Endothelial cell of umbilical vein (primary cell): ENCODE measurements around the gene ALDH4A1. TPM values are rescaled to one million over a fixed set of nuclear protein-coding genes. Genes with fewer than 3 reads are reported as not detected.

Source experiments
- BruUV-seq: library from RNA; stranded (reverse); fragments of 400-500 nt; replicated peaks from 2 replicates; lab custom pipeline; 2021; lab: Mats Ljungman, UMichigan
- CTCF ChIA-PET: fragments of 300-600, 350-600 bp; sonication (Branson Sonifier 250); formaldehyde crosslinking; loops from one replicate; lab custom pipeline; 2021; ENCODE audit warnings: antibody characterized with exemption, inconsistent platforms; lab: Charles Lee
- POLR2A ChIA-PET: fragments of 300-600, 350-600 bp; sonication (Branson Sonifier 250); formaldehyde crosslinking; loops from one replicate; lab custom pipeline; 2021; ENCODE audit warnings: antibody characterized with exemption, inconsistent platforms; lab: Charles Lee
- DNase-seq: peaks from one replicate; pipeline ENCODE4 v3.0.0-alpha.2; 2011; ENCODE audit warnings: low read depth, low spot score
- FAIRE-seq: peaks from 2 replicates; lab custom pipeline; 2011; peaks lifted over from hg19 to GRCh38; lab: Jason Lieb, UNC
- H2AFZ ChIP-seq: 2 replicates; pipeline ENCODE4 v1.6.0; 2012; ENCODE audit warnings: low read depth, low read length, control low read depth, inconsistent platforms
- H3K27ac ChIP-seq: 2 replicates; pipeline ENCODE4 v1.5.1; 2011; ENCODE audit warnings: low read depth, mild to moderate bottlenecking, control low read depth, low read length, moderate library complexity; ENCODE audit not compliant: insufficient read depth
- H3K27me3 ChIP-seq, 2 experiments: 2 replicates each; pipeline versions ENCODE4 v1.6.0 to v1.6.1; 2011; ENCODE audit warnings: low read length in 2 of 2, mixed read lengths in 1 of 2; ENCODE audit not compliant: control insufficient read depth in 2 of 2, insufficient read depth in 2 of 2
- H3K36me3 ChIP-seq, 2 experiments: 2 replicates in 1 of 2; 3 replicates in 1 of 2; pipeline ENCODE4 v1.5.1; 2011; ENCODE audit warnings: low read length in 2 of 2, mild to moderate bottlenecking in 1 of 2, moderate library complexity in 1 of 2; ENCODE audit not compliant: control insufficient read depth in 2 of 2, insufficient read depth in 2 of 2; ENCODE audit errors: extremely low read depth in 1 of 2
- H3K4me1 ChIP-seq: 3 replicates; pipeline ENCODE4 v1.5.1; 2011; ENCODE audit warnings: mild to moderate bottlenecking, low read length; ENCODE audit not compliant: control insufficient read depth, insufficient read depth; ENCODE audit errors: extremely low read depth
- H3K4me2 ChIP-seq: 2 replicates; pipeline ENCODE4 v1.6.1; 2011; ENCODE audit warnings: low read length, control low read depth, mixed read lengths; ENCODE audit not compliant: insufficient read depth
- H3K4me3 ChIP-seq, 3 experiments: fragments of 200-600 bp in 1 of 3; sonication (generic), shearing (Covaris generic) in 1 of 3; replicated peaks in 1 of 3; 2 replicates each; pipeline ENCODE4 v1.5.1; 2011 to 2016; ENCODE audit warnings: control low read depth in 3 of 3, low read length in 3 of 3, mild to moderate bottlenecking in 2 of 3, inconsistent platforms in 1 of 3, low read depth in 1 of 3, moderate library complexity in 1 of 3; ENCODE audit not compliant: insufficient read depth in 1 of 3
- H3K79me2 ChIP-seq: 2 replicates; pipeline ENCODE4 v1.6.0; 2012; ENCODE audit warnings: low read length, inconsistent platforms; ENCODE audit not compliant: control insufficient read depth, insufficient read depth
- H3K9ac ChIP-seq: replicated peaks from 2 replicates; pipeline ENCODE3; 2011; ENCODE audit warnings: low read length, control low read depth; ENCODE audit not compliant: insufficient read depth; ENCODE audit errors: extremely low read depth
- H3K9me1 ChIP-seq: replicated peaks from 3 replicates; pipeline ENCODE4 v1.6.0; 2011; ENCODE audit warnings: mild to moderate bottlenecking, low read length; ENCODE audit not compliant: control insufficient read depth, insufficient read depth; ENCODE audit errors: extremely low read depth
- H3K9me3 ChIP-seq: replicated peaks from 2 replicates; pipeline ENCODE4 v1.5.1; 2012; ENCODE audit warnings: low read length, inconsistent platforms; ENCODE audit not compliant: control insufficient read depth, insufficient read depth
- H4K20me1 ChIP-seq: replicated peaks from 2 replicates; pipeline ENCODE3; 2011; ENCODE audit warnings: mild to moderate bottlenecking, low read length; ENCODE audit not compliant: control insufficient read depth, insufficient read depth; ENCODE audit errors: extremely low read depth
- EZH2 ChIP-seq: IDR thresholded peaks from 2 replicates; pipeline ENCODE4 v1.6.1; 2012; ENCODE audit warnings: borderline replicate concordance, low read depth, mild to moderate bottlenecking, moderate library complexity, low read length, inconsistent platforms; ENCODE audit not compliant: severe bottlenecking
- FOS ChIP-seq: IDR thresholded peaks from 2 replicates; pipeline ENCODE4 v1.6.1; 2011; ENCODE audit warnings: mild to moderate bottlenecking, low read length, moderate library complexity, borderline replicate concordance; ENCODE audit not compliant: insufficient read depth
- GATA2 ChIP-seq: IDR thresholded peaks from 2 replicates; pipeline ENCODE4 v1.7.0; 2011; ENCODE audit warnings: low read depth, mild to moderate bottlenecking, moderate library complexity, mixed read lengths, low read length; ENCODE audit not compliant: insufficient read length, insufficient read depth
- JUN ChIP-seq: IDR thresholded peaks from 2 replicates; pipeline ENCODE4 v1.6.1; 2011; ENCODE audit warnings: borderline replicate concordance, low read depth; ENCODE audit not compliant: insufficient read length, insufficient read depth
- MYC ChIP-seq: IDR thresholded peaks from one replicate; pipeline ENCODE4 v1.6.1; 2011; ENCODE audit warnings: mild to moderate bottlenecking, low read depth, low read length
- POLR2AphosphoS5 ChIP-seq: IDR thresholded peaks from 2 replicates; pipeline ENCODE4 v1.6.1; 2012; ENCODE audit warnings: low read depth, mild to moderate bottlenecking, control low read depth, low read length, moderate library complexity; ENCODE audit not compliant: insufficient read depth
- dilution Hi-C: fragments of 300-500 bp; cut with MboI; formaldehyde crosslinking; loops from one replicate; pipeline ENCODE4 v1.15.0; 2019; ENCODE audit warnings: low sequenced_read_pairs; ENCODE audit not compliant: extremely low pct_ligation_motif_present
- intact Hi-C: fragments of 100-400 bp; cut with micrococcal nuclease; formaldehyde crosslinking; loops from one replicate; pipeline ENCODE4 v1.10.0; 2022
- polyA plus RNA-seq, 4 experiments: library from polyadenylated mRNA; depleted of rRNA in 3 of 4; stranded (reverse) in 3 of 4; unstranded in 1 of 4; fragments of >200 nt; gene quantifications; 2 replicates each; pipeline versions ENCODE4 v1.2.1 to v1.2.3, GENCODE V29; 2011 to 2012; ENCODE audit warnings: missing spikeins in 1 of 4
- total RNA-seq: library from RNA; stranded (reverse); gene quantifications from 2 replicates; pipeline ENCODE4 v1.2.3, GENCODE V29; 2021
- TF ChIP-seq, protein P1 (sequence below): IDR thresholded peaks from 2 replicates; pipeline ENCODE4 v1.6.1; 2011; ENCODE audit not compliant: insufficient read depth, insufficient read length

The ALDH4A1 gene
- total and polyA plus RNA-seq, 2 donors (not counting 3 experiments of a cell fraction or from before 2014, with no cell fraction given) = 17.4 to 18.5 TPM

DNA sequence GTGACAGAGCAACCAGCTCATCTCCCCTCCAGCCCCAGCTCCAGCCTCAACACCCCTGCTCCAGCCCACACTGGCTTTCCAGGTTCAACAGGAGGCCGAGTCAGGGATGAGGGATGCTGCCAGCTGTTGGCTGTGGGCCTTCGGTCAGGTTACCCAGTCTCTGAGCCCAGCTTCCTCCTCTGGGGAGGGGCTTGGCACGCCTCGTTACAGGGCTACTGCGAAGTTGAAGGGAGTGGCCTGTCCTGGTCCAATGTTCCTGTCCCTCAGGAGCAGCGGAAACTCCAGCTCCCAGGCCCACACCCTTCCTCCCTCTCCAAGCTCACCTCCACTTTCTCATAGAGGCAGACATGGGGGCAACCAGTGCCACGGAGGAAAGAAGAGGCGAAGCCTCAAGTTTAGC, 27.8 kb downstream of the ALDH4A1 start:
- Histone ChIP-seq H3K4me3 (no peak overlapping the region), H3K27me3 (no peaks in the 10 kb centered on the region), H4K20me1 (no peaks in the 10 kb centered on the region), H3K4me1 (no peaks in the 10 kb centered on the region), H3K27ac (no peak overlapping the region), H3K9me1 (no peaks in the 10 kb centered on the region), H3K9ac (no peak overlapping the region), H3K4me2 (no peak overlapping the region), H3K9me3 (no peaks in the 10 kb centered on the region), H3K79me2 (no peaks in the 10 kb centered on the region), H2AFZ (no peak overlapping the region), H3K36me3 (peaks cover 0 to 4% of the 10 kb centered on the region in 2 experiments)
- POLR2A ChIA-PET = no interaction called here
- FAIRE-seq = no peak
- dilution Hi-C loops (no loop called here), intact Hi-C loops (loop anchor here (10.0 kb wide), 1 partner anchor 1210 kb away; no protein-coding TSS in a partner anchor)
- BruUV-seq = no TSS peak
- CTCF ChIA-PET = interaction anchor here (0.7 to 7.2 kb wide), 11 partner anchors 9 to 1372 kb away, joined by 3 to 127 read pairs (median 7); no protein-coding TSS in a partner anchor
- TF ChIP-seq, protein P1, sequence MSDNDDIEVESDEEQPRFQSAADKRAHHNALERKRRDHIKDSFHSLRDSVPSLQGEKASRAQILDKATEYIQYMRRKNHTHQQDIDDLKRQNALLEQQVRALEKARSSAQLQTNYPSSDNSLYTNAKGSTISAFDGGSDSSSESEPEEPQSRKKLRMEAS = no peak
- no peak for TF ChIP-seq EZH2
- TF ChIP-seq POLR2AphosphoS5 = no peak
- TF ChIP-seq JUN = no peak
- TF ChIP-seq FOS = no peak
- no peak for TF ChIP-seq GATA2
- DNase-seq = no peak

DNA sequence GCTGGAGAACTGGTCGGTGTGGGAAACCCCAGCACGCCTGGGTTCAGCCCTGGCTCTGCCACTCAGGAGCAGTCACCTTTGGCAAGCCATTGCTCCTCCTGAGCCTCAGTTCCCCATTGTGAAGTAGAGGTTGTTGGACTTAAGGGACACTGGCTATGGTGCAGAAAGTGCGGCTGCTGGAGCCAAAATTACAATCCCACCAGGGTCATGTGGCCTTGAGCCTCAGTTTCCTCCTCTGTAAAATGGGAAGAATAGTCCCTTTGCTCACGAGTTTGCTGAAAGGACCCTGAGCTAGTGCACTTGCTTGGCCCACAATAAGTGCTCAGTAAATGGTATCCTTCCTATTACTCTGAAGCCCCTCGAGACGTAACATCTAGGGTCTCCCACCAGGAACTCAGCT, 28.3 kb downstream of the ALDH4A1 start:
- Histone ChIP-seq H3K27ac (no peak overlapping the region), H3K27me3 (no peaks in the 10 kb centered on the region), H3K36me3 (peaks cover 0 to 4% of the 10 kb centered on the region in 2 experiments), H3K4me1 (no peaks in the 10 kb centered on the region), H4K20me1 (no peaks in the 10 kb centered on the region), H3K4me3 (no peak overlapping the region), H3K9ac (no peak overlapping the region), H3K9me3 (no peaks in the 10 kb centered on the region), H3K4me2 (no peak overlapping the region), H3K79me2 (no peaks in the 10 kb centered on the region), H2AFZ (no peak overlapping the region), H3K9me1 (no peaks in the 10 kb centered on the region)
- CTCF ChIA-PET = interaction anchor here (0.7 to 7.2 kb wide), 6 partner anchors 10 to 277 kb away, joined by 3 to 127 read pairs (median 6); no protein-coding TSS in a partner anchor
- TF ChIP-seq EZH2 (no peak), JUN (no peak), MYC (no peak)
- no peak for FAIRE-seq
- dilution Hi-C loops (no loop called here), intact Hi-C loops (loop anchor here (10.0 kb wide), 1 partner anchor 1209 kb away; no protein-coding TSS in a partner anchor)
- DNase-seq = no peak
- POLR2A ChIA-PET = no interaction called here
- BruUV-seq = no TSS peak
